GM21526 (cell line): ENCODE data around the gene ADGRG6.
"Not testable (repeated sequence)": the region's sequence is repeated elsewhere in the genome, so short reads cannot be mapped to it uniquely, and the experiment has no call there.

Experiments
- ATAC-seq: cut with Tn5 transposase; IDR thresholded peaks from one replicate; pipeline ENCODE4 v1.9.1; 2021; ENCODE audit warnings: moderate library complexity; ENCODE audit not compliant: unreplicated experiment, low FRiP score

Gene ADGRG6

DNA sequence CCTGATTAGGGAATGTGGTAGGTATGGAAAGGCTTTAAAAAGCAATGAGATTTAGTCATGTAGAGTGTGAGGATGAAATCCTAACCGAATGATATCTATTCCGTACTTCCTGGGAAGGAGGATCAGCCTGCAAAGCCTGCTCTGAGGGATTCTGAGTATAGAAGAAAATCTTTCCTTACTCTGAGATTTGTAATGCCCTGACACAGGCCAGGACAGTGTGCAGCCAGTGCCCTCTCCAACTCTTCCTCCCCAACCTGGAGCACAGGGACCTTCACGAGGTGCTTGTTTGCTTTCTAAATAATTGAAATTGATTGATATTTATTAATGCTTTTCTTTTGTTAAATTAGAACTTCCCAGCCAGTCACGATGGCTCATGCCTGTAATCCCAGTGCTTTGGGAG, 131.6 kb downstream of the ADGRG6 start:
- no peak for ATAC-seq

DNA sequence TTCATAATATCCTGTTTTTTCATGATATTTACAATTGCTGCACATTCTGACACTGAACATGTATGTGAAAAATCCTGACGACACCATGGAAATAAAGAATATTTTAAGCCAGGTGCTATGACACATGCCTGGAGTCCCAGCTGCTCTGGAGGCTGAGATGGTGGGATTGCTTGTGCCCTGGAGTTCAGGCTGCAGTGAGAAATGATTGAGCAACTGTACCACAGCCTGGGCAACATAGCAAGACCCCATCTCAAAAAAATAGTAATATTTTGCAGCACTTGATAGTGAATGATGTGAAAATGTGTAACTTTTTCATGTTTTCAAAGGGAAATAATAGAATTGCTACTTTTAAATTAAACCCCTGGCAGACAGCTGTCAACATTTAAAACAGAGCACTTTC, 137.1 kb downstream of the ADGRG6 start:
- no peak for ATAC-seq

DNA sequence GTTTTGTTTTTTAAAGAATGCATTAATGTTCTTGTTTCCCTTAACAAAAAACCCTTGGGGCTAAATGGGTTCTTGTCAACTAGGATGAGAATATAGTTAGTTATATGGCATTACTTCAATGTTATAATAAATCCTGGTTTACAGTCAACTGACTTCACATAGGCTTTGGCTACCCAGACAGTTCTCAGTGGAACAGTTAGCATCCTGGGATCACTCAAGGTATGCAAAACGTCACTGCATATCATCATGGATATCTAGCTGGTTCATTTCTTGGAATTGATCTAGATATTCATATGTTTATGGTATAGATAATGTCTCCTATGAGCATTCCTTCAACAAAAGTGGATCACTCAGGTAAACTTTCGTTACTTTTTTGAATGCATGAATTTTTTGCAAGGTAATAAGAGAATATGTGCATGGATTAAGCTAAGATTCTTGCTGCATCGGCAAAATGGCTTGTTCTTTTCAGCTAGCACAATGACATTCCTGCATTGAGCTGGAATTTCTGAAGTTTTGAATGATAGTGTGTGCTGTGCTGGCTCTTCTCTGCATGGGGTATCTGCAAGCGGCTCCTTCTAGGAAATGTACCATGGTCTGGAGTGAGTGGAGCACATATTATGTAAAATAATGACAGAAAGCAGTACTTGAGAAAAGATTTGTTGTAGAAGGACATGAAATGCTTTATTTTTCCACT, 138.9 kb downstream of the ADGRG6 start:
- ATAC-seq: no peak

DNA sequence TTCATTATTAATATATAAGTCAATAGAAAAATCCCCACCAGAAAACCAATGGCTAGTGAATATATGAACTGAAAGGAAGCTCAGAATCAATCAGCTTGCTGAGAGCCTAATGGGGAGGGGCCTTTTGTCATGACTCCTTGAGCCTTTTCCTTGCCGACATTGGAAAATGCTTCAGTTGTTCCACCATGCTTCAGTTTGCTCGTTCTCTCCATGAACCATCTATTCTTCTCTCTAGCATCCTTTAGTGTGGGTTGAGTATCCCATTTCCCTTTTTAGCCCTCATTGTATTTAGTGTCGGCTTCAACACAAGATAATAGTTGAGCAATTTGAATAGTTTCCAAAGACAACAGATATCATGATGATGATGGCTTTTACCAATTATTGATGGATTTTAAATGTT, 139.9 kb downstream of the ADGRG6 start:
- ATAC-seq: no peak

DNA sequence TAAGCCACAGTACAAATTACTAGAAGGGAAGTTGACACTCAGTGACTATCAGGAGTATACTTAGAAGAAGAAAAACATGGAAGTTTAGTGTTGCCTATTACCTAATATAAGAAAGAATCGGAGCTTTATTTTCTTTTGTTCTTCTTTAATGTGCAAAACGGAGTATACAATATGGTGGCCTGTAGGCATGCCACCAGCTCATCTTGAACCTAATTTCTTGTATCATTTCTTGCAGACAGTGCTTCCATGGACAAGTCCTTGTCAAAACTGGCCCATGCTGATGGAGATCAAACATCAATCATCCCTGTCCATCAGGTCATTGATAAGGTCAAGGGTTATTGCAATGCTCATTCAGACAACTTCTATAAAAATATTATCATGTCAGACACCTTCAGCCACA, 141.3 kb downstream of the ADGRG6 start:
- no peak for ATAC-seq

DNA sequence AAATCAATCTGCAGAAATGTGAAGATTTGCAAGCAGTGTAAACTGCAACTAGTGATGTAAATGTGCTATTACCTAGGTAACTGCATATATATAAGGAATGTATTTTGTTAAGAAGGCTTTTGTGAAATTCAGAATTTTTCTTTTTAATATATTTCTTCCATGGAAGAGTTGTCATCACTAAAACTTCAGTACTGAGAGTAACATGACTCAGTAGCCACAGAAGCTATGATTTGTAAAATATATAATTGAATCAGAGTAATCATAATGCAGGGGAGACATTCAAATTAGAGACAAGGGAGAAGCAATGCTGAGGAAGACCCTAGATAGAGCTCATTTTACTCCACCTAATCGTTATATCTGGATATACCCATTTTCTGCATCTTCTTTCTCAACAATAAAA, 141.7 kb downstream of the ADGRG6 start:
- no peak for ATAC-seq

DNA sequence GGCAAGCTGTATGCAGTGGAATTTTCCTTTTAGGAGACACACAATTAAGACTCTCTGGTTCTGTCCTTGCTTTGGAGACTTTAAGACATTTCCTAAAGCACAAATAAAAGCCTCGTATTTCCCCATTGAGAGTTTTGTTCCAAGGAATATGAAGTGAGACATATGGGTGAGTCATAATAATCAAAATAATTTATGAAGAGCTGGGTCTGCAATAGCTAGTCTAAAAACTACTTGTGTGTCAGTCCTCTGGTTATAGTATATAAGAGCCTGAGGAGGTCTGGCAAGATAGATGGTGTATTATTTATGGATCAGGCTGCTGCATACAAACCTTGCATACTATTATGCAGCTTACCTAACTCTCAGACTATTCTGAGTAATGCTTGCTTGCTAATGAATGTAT, 142.6 kb downstream of the ADGRG6 start:
- ATAC-seq: no peak

DNA sequence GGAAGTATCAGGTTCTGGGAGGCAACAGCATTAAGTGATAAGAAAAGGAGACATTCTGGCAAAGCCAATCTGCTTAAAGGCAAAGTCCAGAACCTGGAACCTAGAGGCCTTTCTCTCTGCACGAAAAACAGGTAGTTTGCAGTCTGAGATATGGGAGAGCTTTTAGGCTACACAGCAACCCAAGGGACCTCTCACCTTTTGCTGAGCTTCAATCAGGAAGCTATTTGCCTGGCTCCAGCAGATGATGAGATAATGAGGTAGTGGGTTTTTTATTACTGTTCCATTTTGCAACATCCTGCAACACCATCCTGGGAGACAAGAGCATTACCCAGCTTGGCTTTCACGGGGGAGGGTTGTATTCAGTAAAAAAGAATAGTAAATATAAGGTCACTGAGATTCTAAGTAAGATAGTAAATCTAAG, 143.1 kb downstream of the ADGRG6 start:
- no peak for ATAC-seq

DNA sequence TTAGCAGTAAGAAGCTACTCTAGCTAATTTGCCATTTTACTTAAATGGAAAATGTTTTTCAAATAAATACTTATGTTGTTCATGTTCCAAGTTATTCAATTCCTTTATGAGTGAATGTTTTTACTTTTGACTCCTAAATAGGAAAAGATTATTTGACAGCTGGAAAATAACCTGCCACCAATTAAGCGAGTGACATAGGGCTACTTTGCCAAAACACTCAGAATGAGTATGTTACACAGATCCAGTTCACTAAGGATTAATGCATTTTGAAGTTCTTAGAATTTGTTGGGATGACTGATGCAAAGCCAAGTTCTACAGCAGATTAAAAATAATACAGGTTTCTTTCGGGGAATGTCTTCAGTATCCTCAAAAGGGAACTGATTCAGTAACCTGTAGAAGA, 144.4 kb downstream of the ADGRG6 start:
- no peak for ATAC-seq

DNA sequence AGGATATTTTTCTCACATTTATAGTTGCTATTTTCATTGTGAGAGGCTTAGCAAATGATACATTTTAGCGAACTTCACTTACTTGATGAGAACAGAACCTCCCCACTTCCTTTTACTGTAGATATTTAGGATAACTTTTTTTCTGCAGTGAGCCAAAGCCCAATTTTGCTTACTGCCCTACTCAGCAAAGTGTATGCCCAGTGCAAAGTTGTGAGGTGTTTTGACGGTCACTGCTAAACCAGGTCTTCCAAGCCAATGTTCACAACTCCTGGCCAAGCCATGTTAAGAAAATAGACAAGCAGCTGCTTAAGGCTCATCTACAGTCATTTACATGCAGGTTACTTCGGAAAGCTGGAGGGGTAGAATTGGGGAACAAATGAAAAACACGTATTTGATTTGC, 144.8 kb downstream of the ADGRG6 start:
- ATAC-seq: no peak

DNA sequence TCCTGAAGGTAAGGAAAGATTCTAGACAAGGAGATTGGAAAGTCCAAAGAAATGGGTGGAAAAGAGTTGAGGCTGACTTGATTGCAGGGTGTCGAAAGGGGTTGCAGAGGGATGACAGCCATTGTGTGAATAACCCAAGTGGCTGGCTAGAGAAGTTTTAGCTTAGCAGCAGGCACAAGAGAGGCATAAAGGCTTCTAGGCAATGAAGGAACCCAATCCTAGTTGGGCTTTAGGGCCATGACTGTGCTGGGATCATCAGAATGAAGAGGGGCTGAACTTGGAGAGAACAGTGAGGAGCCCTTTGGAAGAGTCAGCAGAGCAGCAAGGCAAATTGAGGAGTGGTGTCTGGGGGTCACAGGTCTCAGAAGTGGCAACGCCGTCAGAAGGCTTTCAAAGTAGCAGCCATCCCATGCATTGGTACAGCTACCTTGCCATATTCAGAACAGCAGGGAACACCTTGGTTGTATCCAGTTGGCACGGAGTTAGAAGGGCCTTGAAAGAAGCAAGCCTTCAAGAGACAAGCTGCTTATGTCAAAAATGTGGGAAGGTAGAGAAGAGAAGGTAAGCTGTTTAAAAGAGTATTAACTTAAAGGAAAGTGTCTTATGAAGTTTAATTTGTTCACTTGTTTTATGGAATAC, 146.4 kb downstream of the ADGRG6 start:
- ATAC-seq: no peak

DNA sequence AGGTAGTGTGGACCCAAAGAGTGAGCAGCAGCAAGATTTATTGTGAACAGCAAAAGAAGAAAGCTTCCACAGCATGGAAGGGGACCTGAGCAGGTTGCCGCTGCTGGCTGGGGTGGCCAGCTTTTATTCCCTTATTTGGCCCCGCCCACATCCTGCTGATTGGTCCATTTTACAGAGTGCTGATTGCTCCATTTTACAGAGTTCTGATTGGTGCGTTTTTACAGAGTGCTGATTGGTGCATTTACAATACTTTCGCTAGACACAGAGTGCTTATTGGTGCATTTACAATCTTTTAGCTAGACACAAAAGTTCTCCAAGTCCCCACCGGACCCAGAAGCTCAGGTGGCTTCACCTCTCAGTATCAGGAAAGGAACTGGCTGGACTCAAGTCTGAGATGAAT, 149.0 kb downstream of the ADGRG6 start:
- not testable (repeated sequence) for ATAC-seq

DNA sequence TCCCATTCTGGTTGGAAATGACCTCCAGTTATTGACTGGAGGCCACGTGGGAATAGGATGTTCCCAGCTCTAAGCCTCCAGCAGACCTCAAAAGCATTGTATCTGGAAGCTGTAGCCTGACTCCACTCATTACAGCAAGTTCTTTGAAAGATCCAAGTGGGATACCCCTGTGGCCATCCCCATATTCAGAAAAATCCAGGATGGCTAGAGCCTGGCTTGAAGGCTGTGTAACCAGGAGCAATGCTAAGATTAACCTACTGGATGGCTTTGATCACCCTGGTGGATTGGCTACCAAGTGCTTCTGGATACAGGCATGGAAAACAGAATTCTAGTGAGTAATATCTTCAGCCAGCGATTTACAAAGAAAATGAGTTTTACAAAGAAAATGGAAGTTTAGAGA, 151.2 kb downstream of the ADGRG6 start:
- ATAC-seq: no peak

DNA sequence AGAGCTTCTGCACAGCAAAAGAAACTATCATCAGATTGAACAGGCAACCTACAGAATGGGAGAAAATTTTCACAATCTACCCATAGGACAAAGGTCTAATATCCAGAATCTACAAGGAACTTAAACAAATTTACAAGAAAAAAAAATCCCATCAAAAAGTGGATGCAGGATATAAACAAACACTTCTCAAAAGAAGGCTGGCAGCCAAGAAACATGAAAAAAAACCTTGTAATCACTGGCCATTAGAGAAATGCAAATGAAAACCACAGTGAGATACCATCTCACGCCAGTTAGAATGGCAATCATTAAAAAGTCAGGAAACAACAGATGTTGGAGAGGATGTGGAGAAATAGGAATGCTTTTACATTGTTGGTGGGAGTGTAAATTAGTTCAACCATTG, 152.4 kb downstream of the ADGRG6 start:
- ATAC-seq: not testable (repeated sequence)

DNA sequence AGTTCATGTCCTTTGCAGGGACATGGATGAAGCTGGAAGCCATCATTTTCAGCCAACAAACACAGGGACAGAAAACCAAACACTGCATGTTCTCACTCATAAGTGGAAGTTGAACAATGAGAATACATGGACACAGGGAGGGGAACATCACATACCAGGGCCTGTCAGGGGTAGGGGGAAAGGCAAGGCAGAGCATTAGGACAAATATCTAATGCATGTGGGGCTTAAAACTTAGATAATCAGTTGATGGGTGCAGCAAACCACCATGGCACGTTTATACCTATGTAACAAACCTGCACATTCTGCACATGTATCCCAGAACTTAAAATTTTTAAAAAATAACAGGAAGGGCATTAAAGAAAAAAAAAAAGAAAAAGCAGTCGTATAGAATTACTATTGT, 153.0 kb downstream of the ADGRG6 start:
- not testable (repeated sequence) for ATAC-seq

DNA sequence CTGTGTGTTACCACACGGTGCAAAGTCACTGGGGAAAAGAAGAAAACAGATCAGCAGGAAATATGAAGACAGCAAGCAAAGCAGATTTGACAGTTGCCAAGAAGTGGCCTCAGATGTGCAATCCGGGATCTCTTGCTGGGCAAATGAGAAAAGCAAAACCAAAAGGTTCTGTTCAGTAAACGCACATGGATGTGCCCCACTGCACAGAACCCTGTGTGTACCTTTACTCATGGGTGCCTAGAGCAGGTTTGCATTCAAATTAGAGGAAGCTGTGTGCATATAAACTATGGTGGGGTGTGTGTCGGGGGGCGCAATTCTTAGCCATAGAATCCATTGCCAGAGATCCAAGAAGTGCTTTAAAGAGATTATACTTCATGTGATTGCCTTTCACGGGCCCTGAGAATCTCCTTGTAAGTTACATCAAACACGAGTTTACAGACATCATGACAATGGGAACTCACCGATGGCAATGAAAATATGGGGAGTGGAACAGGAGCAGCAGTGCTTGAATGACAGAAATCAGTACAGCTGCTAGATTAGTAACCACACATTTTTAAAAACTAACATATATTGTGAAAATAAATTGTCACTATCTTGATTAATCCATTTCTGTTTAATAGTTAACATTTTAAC, 154.3 kb downstream of the ADGRG6 start:
- ATAC-seq: no peak

DNA sequence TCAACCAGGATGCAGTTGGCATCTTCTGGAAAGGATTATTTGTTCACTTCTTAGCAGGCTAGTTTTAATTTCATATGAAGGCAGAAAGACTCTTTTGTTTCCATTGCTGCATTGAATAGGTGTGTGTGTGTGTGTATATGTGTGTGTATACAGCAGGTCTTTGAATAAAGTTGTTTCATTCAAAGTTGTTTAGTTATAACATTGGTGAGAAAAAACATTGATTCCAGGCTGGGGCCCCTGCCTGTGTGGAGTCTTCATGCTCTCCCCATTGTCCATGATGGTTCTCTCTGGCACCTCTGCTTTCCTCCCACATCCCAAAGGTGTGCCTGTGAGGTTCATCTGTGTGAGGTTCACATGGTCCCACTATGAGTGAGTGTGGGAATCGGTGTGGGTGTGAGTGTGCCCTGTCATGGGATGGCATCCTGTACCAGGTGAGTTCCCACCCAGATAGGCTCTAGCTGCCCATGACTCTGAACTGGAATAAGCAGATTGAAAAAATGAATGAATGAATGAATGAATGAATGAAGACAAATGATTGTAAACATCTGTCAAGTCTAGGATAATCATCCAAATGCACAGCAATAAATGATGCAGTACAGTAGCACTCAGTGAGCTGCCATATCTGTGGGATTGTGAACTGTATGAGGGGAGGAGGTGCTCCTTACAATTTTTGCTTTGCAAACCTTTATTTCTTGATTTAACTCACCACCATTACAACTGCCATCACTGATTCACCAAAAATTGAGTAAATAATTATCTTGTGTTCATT, 156.0 kb downstream of the ADGRG6 start:
- no peak for ATAC-seq

DNA sequence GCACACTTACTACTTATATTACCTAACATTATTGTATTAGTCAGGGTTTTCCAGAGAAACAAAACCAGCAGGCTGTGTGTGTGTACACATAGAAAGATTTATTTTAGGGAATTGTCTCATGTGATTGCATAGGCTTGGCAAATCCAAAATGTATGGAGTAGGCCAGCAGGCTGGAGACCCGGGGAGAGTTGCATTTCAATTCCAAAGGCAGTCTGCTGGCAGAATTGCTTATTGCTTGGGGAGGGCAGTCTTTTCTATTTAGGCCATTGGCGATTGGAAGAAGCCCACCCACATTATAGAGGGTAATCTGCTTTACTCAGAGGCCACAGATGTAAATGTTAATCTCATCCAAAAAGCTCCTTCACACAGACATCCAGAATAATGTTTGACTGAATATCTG, 157.0 kb downstream of the ADGRG6 start:
- no peak for ATAC-seq

DNA sequence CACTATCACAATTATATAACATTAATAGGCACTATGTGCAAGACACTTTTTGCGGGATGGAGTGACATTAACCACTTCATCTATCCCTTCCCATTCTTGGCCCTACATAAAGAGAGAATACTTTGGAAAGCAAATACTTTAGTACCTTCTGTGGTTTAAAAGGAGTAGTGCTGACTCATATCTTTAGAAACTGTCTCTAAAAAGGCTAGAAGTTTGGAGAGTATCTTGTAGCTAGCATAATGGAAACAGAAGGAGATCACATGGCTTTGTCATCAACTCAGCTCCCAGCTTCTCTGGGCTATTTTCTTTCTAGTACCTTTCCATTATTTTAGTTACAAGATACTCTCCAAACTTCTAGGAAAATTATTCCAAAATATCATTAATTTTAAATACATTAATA, 157.5 kb downstream of the ADGRG6 start:
- no peak for ATAC-seq

DNA sequence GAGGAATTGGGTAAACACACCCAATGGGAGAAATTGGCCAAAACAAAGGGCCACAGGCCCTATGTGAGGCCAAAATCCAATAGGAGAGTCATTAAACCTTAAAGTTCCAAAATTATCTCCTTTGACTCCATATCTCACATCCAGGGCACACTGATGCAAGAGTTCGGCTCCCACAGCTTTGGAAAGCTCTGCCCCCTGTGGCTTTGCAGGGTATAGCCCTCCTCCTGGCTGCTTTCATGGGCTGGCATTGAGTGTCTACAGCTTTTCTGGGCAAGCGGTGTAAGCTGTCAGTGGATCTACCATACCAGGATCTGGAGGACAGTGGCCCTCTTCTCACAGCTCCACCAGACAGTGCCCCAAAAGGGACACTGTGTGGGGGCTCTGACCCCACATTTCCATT, 160.5 kb downstream of the ADGRG6 start:
- ATAC-seq: no peak

DNA sequence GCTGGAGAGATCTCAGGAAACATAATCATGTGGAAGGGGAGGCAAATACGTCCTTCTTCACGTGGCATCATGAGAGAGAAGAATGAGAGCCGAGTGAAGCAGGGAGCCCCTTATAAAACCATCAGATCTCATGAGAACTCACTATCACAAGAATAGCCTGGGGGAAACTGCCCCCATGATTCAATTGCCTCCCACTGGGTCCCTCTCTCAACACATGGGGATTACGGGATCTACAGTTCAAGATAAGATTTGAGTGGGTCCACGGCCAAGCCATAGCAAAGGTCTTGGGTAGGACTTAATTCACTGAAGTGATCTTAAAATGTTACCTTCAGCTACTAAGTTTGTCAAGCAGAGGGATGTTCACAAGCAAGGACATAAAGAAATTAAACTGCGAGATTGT, 162.2 kb downstream of the ADGRG6 start:
- no peak for ATAC-seq
